Midbrain (tissue), 1 donor: ENCODE measurements around the gene NKAIN4.
"Not testable (repeated sequence)": the region's sequence is repeated elsewhere in the genome, so short reads cannot be mapped to it uniquely, and the experiment has no call there.

ENCODE experiments used
- DNase-seq: peaks from one replicate; lab custom pipeline; 2025; lab: John Stamatoyannopoulos, UW

NKAIN4 gene

GRCh38 chr20:63236116-63236837 lies 18.0 kb downstream of the NKAIN4 start:
- no peak for DNase-seq

- DNase-seq = no peak
Observed at GRCh38 chr20:63235399-63235983, 18.8 kb downstream of the NKAIN4 start, which contains the start of gene BIRC7. TSS of gene BIRC7 (plus strand) at chr20:63235905. CDS start at chr20:63236097, 192 bp downstream.

GRCh38 chr20:63234693-63235398 lies 19.4 kb downstream of the NKAIN4 start:
- DNase-seq = no peak

GRCh38 chr20:63233924-63234323 lies 20.3 kb downstream of the NKAIN4 start:
- no peak for DNase-seq

DNA sequence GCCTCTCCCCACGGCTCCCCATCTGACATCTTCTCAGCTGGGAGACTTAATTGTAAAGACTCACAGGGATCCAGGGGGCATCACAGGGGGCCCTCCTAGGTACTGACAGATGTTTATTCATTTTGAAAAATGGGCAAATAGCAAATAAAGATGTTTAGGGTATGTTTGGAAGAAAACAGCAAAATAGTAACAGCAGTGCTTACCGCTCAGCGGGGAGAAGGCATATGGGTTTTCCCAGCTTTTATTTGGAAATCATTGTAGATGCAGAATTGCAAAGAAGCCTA lies 21.3 kb downstream of the NKAIN4 start:
- DNase-seq = no peak

GRCh38 chr20:63232235-63233060 lies 21.8 kb downstream of the NKAIN4 start:
- no peak for DNase-seq

- DNase-seq = peak; percentile 59
Observed at GRCh38 chr20:63230800-63231268, 23.4 kb downstream of the NKAIN4 start.

GRCh38 chr20:63228806-63229205 lies 25.5 kb downstream of the NKAIN4 start:
- no peak for DNase-seq

DNA sequence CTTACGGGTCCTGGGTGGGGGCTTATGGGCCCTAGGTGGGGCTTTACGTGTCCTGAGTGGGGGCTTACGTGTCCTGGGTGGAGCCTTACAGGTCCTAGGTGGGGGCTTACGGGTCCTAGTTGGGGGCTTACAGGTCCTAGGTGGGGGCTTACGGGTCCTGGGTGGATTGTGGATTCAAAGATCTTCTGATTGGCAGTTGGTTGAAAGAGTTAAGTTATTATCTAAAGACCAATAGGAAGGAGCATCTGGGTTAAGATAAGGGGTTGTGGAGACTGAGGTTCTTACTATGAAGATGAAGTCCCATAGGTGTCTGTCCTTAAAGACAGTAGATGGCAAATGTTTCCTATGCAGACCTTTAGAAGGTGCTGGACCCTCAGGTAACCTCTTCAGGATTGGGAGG lies 27.0 kb downstream of the NKAIN4 start:
- DNase-seq = no peak

- DNase-seq = no peak
Observed at GRCh38 chr20:63226042-63226943, 28.0 kb downstream of the NKAIN4 start.

GRCh38 chr20:63225082-63225454 lies 29.2 kb downstream of the NKAIN4 start:
- no peak for DNase-seq

GRCh38 chr20:63224412-63225081 lies 29.7 kb downstream of the NKAIN4 start:
- peak; percentile 32 for DNase-seq

GRCh38 chr20:63223826-63224207 lies 30.4 kb downstream of the NKAIN4 start:
- DNase-seq = no peak

DNA sequence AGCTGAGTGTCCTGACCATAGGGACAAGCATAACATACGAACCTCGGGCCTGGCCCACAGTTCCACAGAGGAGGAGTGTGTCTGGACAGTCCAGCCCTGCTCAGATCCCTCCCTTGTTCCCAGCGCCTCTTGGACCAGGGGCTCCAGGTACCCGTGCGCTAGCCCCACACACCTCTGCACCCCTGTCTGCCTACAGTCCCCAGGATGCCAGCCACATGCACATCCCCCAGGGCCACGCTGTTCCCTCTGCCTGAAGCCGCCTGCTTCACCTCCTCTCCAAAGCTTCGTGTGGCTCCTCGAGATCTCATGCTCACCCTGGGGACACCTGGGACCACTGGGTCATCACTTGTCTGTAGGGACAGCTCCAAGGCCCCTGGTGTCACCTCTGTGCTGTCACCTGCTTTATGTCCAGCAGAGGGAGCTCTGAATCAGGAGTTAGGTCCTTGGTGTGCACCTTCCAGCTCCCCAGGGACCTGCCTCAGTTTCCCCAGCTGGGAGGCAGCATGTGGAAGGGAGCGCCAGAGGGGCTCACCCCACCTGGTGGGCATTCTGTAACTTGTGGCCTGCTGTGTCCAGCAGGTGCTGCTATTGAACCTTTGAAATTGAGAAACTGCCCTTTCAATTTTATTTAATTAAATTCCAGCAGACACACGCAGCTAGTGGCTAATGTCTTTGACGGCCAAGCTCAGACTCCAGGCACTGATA lies 31.0 kb downstream of the NKAIN4 start:
- DNase-seq = peak; percentile 9

DNA sequence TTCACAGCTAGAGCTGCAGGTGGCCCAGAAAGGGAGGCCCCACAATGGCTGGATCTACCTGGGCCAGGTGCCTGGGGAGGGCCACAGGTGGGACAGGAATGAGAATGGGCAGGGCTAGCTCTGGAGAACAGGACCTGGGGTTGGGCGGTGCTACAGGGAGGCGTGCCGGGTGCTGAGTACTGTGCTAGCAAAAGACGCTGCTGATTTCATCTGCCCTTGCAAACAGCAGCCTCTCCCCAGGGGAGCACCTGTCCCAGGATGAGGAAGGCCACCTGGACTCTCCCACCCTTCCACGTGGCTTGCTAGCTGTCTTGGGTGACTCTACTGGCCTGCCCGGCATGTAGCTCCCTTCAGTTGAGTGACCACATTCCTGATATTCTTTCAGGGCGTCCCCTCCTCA lies 31.7 kb downstream of the NKAIN4 start:
- no peak for DNase-seq

DNA sequence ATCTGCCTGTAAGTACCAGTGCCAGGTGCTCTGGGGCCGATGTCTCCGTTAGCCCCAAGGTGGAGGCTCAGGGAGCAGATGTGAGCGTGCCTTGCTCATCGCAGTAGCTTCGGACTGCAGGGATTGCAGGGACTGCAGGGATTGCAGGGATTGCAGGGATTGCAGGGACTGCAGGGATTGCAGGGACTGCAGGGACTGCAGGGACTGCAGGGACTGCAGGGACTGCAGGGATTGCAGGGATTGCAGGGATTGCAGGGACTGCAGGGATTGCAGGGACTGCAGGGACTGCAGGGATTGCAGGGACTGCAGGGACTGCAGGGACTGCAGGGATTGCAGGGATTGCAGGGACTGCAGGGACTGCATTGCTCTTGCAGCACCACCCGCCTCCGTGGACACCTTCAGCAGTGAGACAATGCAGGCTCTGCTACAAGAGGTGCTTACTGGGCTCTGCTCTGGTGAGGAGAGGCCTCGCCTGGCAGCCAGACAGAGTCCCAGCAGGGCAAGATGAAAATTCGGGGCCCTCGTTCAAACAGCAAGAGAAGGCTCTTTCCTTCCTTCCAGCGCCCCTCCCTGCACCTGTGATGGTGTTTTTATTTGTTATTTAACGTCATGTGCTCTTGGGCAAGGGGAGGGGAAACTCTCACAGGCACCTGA lies 32.7 kb downstream of the NKAIN4 start:
- not testable (repeated sequence) for DNase-seq

DNA sequence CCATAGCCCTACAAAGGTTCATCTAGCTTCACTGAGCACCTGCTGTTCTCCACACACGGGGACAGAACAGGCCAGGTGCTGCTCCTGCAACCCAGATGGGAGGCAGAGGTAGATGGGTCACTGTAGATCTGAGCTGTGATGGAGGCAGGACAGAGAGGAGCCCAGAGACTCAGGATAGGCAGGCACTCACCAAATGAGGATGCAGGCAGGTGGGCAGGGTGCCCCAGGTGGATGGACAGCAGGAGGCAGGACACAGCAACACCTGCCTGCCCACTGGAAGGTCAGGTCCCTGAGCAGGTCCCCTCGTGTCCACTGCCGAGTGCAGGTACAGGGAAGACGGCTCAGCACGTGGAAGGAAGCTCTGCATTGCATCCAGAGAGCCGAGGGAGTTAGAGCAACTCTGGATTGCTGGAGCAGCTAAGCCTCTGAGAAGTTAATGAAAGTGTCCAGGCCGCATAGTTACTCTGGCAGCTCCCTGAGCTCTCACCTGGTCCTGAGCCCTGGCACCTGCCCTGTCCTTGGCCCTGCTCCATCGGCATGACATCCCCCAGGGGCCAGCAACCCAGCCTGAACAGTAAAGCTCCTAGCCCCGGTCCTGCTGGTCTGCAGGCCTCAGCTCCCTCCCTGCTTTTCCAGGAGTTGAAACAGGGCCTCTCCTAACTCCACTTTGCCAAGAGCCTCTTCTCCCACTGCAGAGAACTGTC lies 33.4 kb downstream of the NKAIN4 start:
- DNase-seq = no peak

GRCh38 chr20:63219866-63220521 lies 34.3 kb downstream of the NKAIN4 start:
- DNase-seq = no peak
